ENCODE data around the gene ZNF529. TPM values are rescaled to one million over a fixed set of nuclear protein-coding genes. Genes with fewer than 3 reads are reported as not detected.
A peak's percentile ranks its signal among the peaks of the same experiment; 100 is the strongest.

ZNF529 gene
- total RNA-seq, 2 donors from 2014 or later, result 3.3 to 7.0 TPM

GRCh38 chr19:36528194-36528920 is 44.7 kb downstream of the ZNF529 start, which contains the start of gene ZNF260:
ZNF260 (minus strand) TSS chr19:36528271; CDS start chr19:36515238, 13,033 bp downstream.
- Histone ChIP-seq H3K36me3 (replicated peaks in 1 of 2; ENCODE audit: insufficient read depth in 1 of 2, low read depth in 2 of 2) (peaks cover 0 to 2% of the 10 kb centered on the region in 2 donors), H3K4me1 (peaks cover 22% of the 10 kb centered on the region), H3K27me3 (no peaks in the 10 kb centered on the region), H3K9me3 (no peaks in the 10 kb centered on the region), H3K4me3 (peak within 1 kb of the TSS; percentile 39 to 54), H3K27ac (peak within 1 kb of the TSS; percentile 81 to 92 (median 86))
- peak; percentile 94 for ATAC-seq
- intact Hi-C loops (cut with DNase I), result no loop called here
- peak in 2 of 7 experiments; percentile 3 to 15 for TF ChIP-seq CTCF (IDR thresholded peaks at IDR 0.05)
- peak; percentile 47 to 83 (median 81) for TF ChIP-seq POLR2A (IDR thresholded peaks at IDR 0.05)
- peak; percentile 95 to 98 (median 98) for DNase-seq
- 0% methylated on average over 12 to 55 of the region's 55 CpGs for WGBS, 2 donors

GRCh38 chr19:36527873-36528193 is 45.3 kb downstream of the ZNF529 start:
- DNase-seq (no peak), ATAC-seq (no peak)
- peak overlapping the region; percentile 39 to 54 for H3K4me3 ChIP-seq
- peak overlapping the region; percentile 81 to 92 (median 86) for H3K27ac ChIP-seq
- WGBS, 2 donors, result 1% methylated on average over 13 of the region's 13 CpGs
- H3K4me1 ChIP-seq, result peaks cover 22% of the 10 kb centered on the region
- peaks cover 0 to 4% of the 10 kb centered on the region in 2 donors for H3K36me3 ChIP-seq (replicated peaks in 1 of 2; ENCODE audit: insufficient read depth in 1 of 2, low read depth in 2 of 2)
- TF ChIP-seq CTCF (IDR thresholded peaks at IDR 0.05) (no peak), POLR2A (IDR thresholded peaks at IDR 0.05) (no peak)
- intact Hi-C loops (cut with DNase I), result no loop called here
- H3K9me3 ChIP-seq, result peaks cover 0 to 5% (median 0%) of the 10 kb centered on the region in 3 donors
- H3K27me3 ChIP-seq, result no peaks in the 10 kb centered on the region

GRCh38 chr19:36527341-36527740 is 45.8 kb downstream of the ZNF529 start:
- H3K4me1 ChIP-seq, result peaks cover 22% of the 10 kb centered on the region
- peak overlapping the region; percentile 39 to 54 for H3K4me3 ChIP-seq
- WGBS, 2 donors, result 4 to 13% methylated on average over 5 of the region's 5 CpGs
- H3K9me3 ChIP-seq, result peaks cover 0 to 9% (median 0%) of the 10 kb centered on the region in 3 donors
- peaks cover 0 to 4% of the 10 kb centered on the region in 2 donors for H3K36me3 ChIP-seq (replicated peaks in 1 of 2; ENCODE audit: insufficient read depth in 1 of 2, low read depth in 2 of 2)
- intact Hi-C loops (cut with DNase I), result no loop called here
- H3K27me3 ChIP-seq, result no peaks in the 10 kb centered on the region
- DNase-seq (no peak), ATAC-seq (no peak)
- TF ChIP-seq CTCF (IDR thresholded peaks at IDR 0.05) (no peak), POLR2A (IDR thresholded peaks at IDR 0.05) (no peak)
- peak overlapping the region; percentile 81 to 92 (median 86) for H3K27ac ChIP-seq

- intact Hi-C loops (cut with DNase I), result no loop called here
- no peak for DNase-seq
- Histone ChIP-seq H3K36me3 (replicated peaks in 1 of 2; ENCODE audit: insufficient read depth in 1 of 2, low read depth in 2 of 2) (peaks cover 0 to 8% of the 10 kb centered on the region in 2 donors), H3K9me3 (peaks cover 0 to 9% (median 0%) of the 10 kb centered on the region in 3 donors), H3K4me1 (peaks cover 22% of the 10 kb centered on the region), H3K27me3 (no peaks in the 10 kb centered on the region), H3K27ac (no peak overlapping the region), H3K4me3 (no peak overlapping the region)
- no peak for TF ChIP-seq POLR2A (IDR thresholded peaks at IDR 0.05)
- TF ChIP-seq CTCF (IDR thresholded peaks at IDR 0.05), result no peak
- WGBS, 2 donors, result 81 to 83% methylated on average over 5 of the region's 5 CpGs
- ATAC-seq, result no peak
Observed at GRCh38 chr19:36526581-36526980, 46.5 kb downstream of the ZNF529 start.

Measured in body of pancreas (tissue), 4 donors.